ENCODE results near the gene STRIP1.

Gene STRIP1

GRCh38 chr1:110050602-110051261 is 16.3 kb downstream of the STRIP1 start:
- DNase-seq = no peak

GRCh38 chr1:110051262-110051648 is 16.8 kb downstream of the STRIP1 start:
- DNase-seq = no peak

GRCh38 chr1:110053552-110054428 is 19.4 kb downstream of the STRIP1 start:
- peak in 41 of 56 donors; percentile 9 to 81 (median 36) for DNase-seq

GRCh38 chr1:110055493-110056284 is 21.3 kb downstream of the STRIP1 start:
- no peak for DNase-seq

GRCh38 chr1:110056285-110056683 is 21.9 kb downstream of the STRIP1 start:
- no peak for DNase-seq

GRCh38 chr1:110056776-110057175 is 22.4 kb downstream of the STRIP1 start:
- no peak for DNase-seq

- DNase-seq = no peak
Measured at GRCh38 chr1:110057963-110058518, 23.6 kb downstream of the STRIP1 start.

GRCh38 chr1:110058591-110058990 is 24.2 kb downstream of the STRIP1 start:
- DNase-seq = no peak

GRCh38 chr1:110059133-110059863 is 24.9 kb downstream of the STRIP1 start:
- DNase-seq = no peak

GRCh38 chr1:110060034-110060661 is 25.7 kb downstream of the STRIP1 start:
- DNase-seq = peak in 2 of 56 donors; percentile 12 to 25

- DNase-seq = no peak
Measured at GRCh38 chr1:110060662-110061060, 26.2 kb downstream of the STRIP1 start.

- no peak for DNase-seq
Measured at GRCh38 chr1:110061341-110061740, 26.9 kb downstream of the STRIP1 start.

GRCh38 chr1:110062612-110063011 is 28.2 kb downstream of the STRIP1 start:
- DNase-seq = no peak

GRCh38 chr1:110063781-110064180 is 29.4 kb downstream of the STRIP1 start:
- DNase-seq = no peak

- no peak for DNase-seq
Measured at GRCh38 chr1:110064576-110065337, 30.3 kb downstream of the STRIP1 start.

GRCh38 chr1:110065841-110066240 is 31.4 kb downstream of the STRIP1 start:
- no peak for DNase-seq

GRCh38 chr1:110067479-110067892 is 33.1 kb downstream of the STRIP1 start:
- DNase-seq = no peak

- no peak for DNase-seq
Measured at GRCh38 chr1:110067893-110068645, 33.6 kb downstream of the STRIP1 start.
